IMR-90 (cell line): ENCODE measurements around the gene BEST1. TPM values are rescaled to one million over a fixed set of nuclear protein-coding genes. Genes with fewer than 3 reads are reported as not detected.
A peak's percentile ranks its signal among the peaks of the same experiment; 100 is the strongest.

Experiments
- ATAC-seq: fragments of 200-7000 bp; cut with Tn5 transposase; 2 replicates; pipeline ENCODE4 v1.9.1; 2020; ENCODE audit warnings: low read depth, mild to moderate bottlenecking, moderate library complexity
- BruUV-seq: library from RNA; stranded (reverse); fragments of 400-500 nt; replicated peaks from 2 replicates; lab custom pipeline; 2021; lab: Mats Ljungman, UMichigan
- CTCF ChIA-PET: fragments of 300-600 bp; formaldehyde crosslinking; extraction: SDS; loops from one replicate; lab custom pipeline; 2021; ENCODE audit warnings: antibody characterized with exemption; lab: Yijun Ruan, JAX
- POLR2A ChIA-PET: fragments of 300-600 bp; sonication (Branson Sonifier 250); formaldehyde crosslinking; loops from one replicate; lab custom pipeline; 2022; ENCODE audit warnings: antibody characterized with exemption; ENCODE audit not compliant: unreplicated experiment; lab: Charles Lee
- DNase-seq: peaks from one replicate; pipeline ENCODE4 v3.0.0; 2013
- H2AFZ ChIP-seq: replicated peaks from 2 replicates; pipeline ENCODE3; 2013; ENCODE audit warnings: low read length, mild to moderate bottlenecking; ENCODE audit not compliant: poor library complexity
- H2AK5ac ChIP-seq: 2 replicates; pipeline ENCODE4 v1.6.1; 2013; ENCODE audit warnings: low read depth, low read length, inconsistent platforms
- H2AK9ac ChIP-seq: replicated peaks from 2 replicates; pipeline ENCODE3; 2013; ENCODE audit warnings: mild to moderate bottlenecking, low read depth, low read length, moderate library complexity; ENCODE audit not compliant: poor library complexity
- H2BK120ac ChIP-seq: 2 replicates; pipeline ENCODE4 v1.6.1; 2013; ENCODE audit warnings: low read depth, low read length, inconsistent platforms
- H2BK15ac ChIP-seq: 3 replicates; pipeline ENCODE4 v1.6.1; 2013; ENCODE audit warnings: low read depth, low read length, inconsistent platforms
- H2BK20ac ChIP-seq: 2 replicates; pipeline ENCODE4 v1.6.1; 2013; ENCODE audit warnings: low read depth, mild to moderate bottlenecking, inconsistent platforms, low read length, moderate library complexity
- H2BK5ac ChIP-seq: 2 replicates; pipeline ENCODE4 v1.6.1; 2013; ENCODE audit warnings: mild to moderate bottlenecking, low read depth, low read length, inconsistent platforms; ENCODE audit not compliant: poor library complexity, severe bottlenecking
- H3K14ac ChIP-seq: replicated peaks from 2 replicates; pipeline ENCODE4 v1.6.1; 2013; ENCODE audit warnings: low read depth, low read length, inconsistent platforms
- H3K18ac ChIP-seq: 2 replicates; pipeline ENCODE4 v1.6.1; 2013; ENCODE audit warnings: low read depth, low read length, control low read depth
- H3K23ac ChIP-seq: 2 replicates; pipeline ENCODE4 v1.6.1; 2013; ENCODE audit warnings: low read depth, low read length, inconsistent platforms
- H3K27ac ChIP-seq: 2 replicates; pipeline ENCODE4 v1.5.1; 2013; ENCODE audit warnings: mild to moderate bottlenecking, control low read depth, low read length; ENCODE audit not compliant: insufficient read depth
- H3K27me3 ChIP-seq: 2 replicates; pipeline ENCODE4 v1.6.1; 2013; ENCODE audit warnings: low read length; ENCODE audit not compliant: control insufficient read depth, insufficient read depth
- H3K36me3 ChIP-seq: 2 replicates; pipeline ENCODE4 v1.6.1; 2013; ENCODE audit warnings: low read length, mixed read lengths; ENCODE audit not compliant: control insufficient read depth, insufficient read depth
- H3K4ac ChIP-seq: 2 replicates; pipeline ENCODE4 v1.6.1; 2013; ENCODE audit warnings: low read depth, low read length, inconsistent platforms
- H3K4me1 ChIP-seq: 2 replicates; pipeline ENCODE4 v1.6.1; 2013; ENCODE audit warnings: low read length, mixed read lengths; ENCODE audit not compliant: control insufficient read depth, insufficient read depth
- H3K4me2 ChIP-seq: 2 replicates; pipeline ENCODE4 v1.6.1; 2013; ENCODE audit warnings: low read depth, mild to moderate bottlenecking, control low read depth, low read length, moderate library complexity
- H3K4me3 ChIP-seq: 2 replicates; pipeline ENCODE4 v1.5.1; 2013; ENCODE audit warnings: low read depth, mild to moderate bottlenecking, control low read depth, low read length, moderate library complexity; ENCODE audit not compliant: insufficient read depth
- H3K56ac ChIP-seq: 2 replicates; pipeline ENCODE4 v1.6.1; 2013; ENCODE audit warnings: low read length, inconsistent platforms; ENCODE audit not compliant: insufficient read depth; ENCODE audit errors: extremely low read depth
- H3K79me1 ChIP-seq, 2 experiments: 2 replicates each; pipeline ENCODE4 v1.6.1; 2013; ENCODE audit warnings: low read length in 2 of 2, inconsistent platforms in 1 of 2, low read depth in 1 of 2
- H3K9ac ChIP-seq: 2 replicates; pipeline ENCODE4 v1.6.1; 2013; ENCODE audit warnings: low read depth, low read length, control low read depth
- H3K9me1 ChIP-seq: 2 replicates; pipeline ENCODE4 v1.6.1; 2013; ENCODE audit warnings: low read length, inconsistent platforms; ENCODE audit not compliant: insufficient read depth
- H3K9me3 ChIP-seq: 2 replicates; pipeline ENCODE4 v1.6.1; 2013; ENCODE audit warnings: low read length; ENCODE audit not compliant: control insufficient read depth, insufficient read depth
- H4K20me1 ChIP-seq: 2 replicates; pipeline ENCODE4 v1.6.1; 2013; ENCODE audit warnings: low read length, inconsistent platforms; ENCODE audit not compliant: insufficient read depth
- H4K5ac ChIP-seq: 2 replicates; pipeline ENCODE4 v1.6.1; 2013; ENCODE audit warnings: mild to moderate bottlenecking, low read depth, low read length, control low read depth
- H4K8ac ChIP-seq, 2 experiments: 2 replicates each; pipeline ENCODE4 v1.6.1; 2013; ENCODE audit warnings: low read depth in 2 of 2, low read length in 2 of 2, control low read depth in 1 of 2, inconsistent platforms in 1 of 2
- H4K91ac ChIP-seq: 2 replicates; pipeline ENCODE4 v1.6.1; 2013; ENCODE audit warnings: low read depth, low read length, inconsistent platforms; ENCODE audit not compliant: insufficient read depth
- BHLHE40 ChIP-seq: fragments of 150-350 bp; IDR thresholded peaks from 2 replicates; pipeline ENCODE4 v1.6.1; 2016; ENCODE audit warnings: mild to moderate bottlenecking, low read depth, low read length
- CEBPB ChIP-seq: IDR thresholded peaks from 2 replicates; pipeline ENCODE4 v1.6.1; 2012; ENCODE audit warnings: low read depth, low read length, improper control_type of control experiment
- CHD1 ChIP-seq: IDR thresholded peaks from 2 replicates; pipeline ENCODE4 v1.6.1; 2012; ENCODE audit warnings: low read depth, low read length, improper control_type of control experiment
- ELK1 ChIP-seq: fragments of 150-350 bp; IDR thresholded peaks from 2 replicates; pipeline ENCODE4 v1.6.1; 2016; ENCODE audit warnings: low read depth, mild to moderate bottlenecking, low read length, moderate library complexity, borderline replicate concordance
- FOS ChIP-seq: fragments of 150-350 bp; IDR thresholded peaks from 2 replicates; pipeline ENCODE4 v1.6.1; 2016; ENCODE audit warnings: low read depth, low read length
- MAFK ChIP-seq: IDR thresholded peaks from 2 replicates; pipeline ENCODE4 v1.6.1; 2012; ENCODE audit warnings: low read depth, low read length, improper control_type of control experiment
- MAZ ChIP-seq: IDR thresholded peaks from 2 replicates; pipeline ENCODE4 v1.6.1; 2012; ENCODE audit warnings: low read depth, mild to moderate bottlenecking, low read length, improper control_type of control experiment, moderate library complexity, borderline replicate concordance
- MXI1 ChIP-seq: IDR thresholded peaks from 2 replicates; pipeline ENCODE4 v1.6.1; 2012; ENCODE audit warnings: low read depth, mild to moderate bottlenecking, low read length, moderate library complexity, borderline replicate concordance
- NFE2L2 ChIP-seq: fragments of 150-350 bp; IDR thresholded peaks from 2 replicates; pipeline ENCODE4 v1.6.1; 2016; ENCODE audit warnings: low read depth, mild to moderate bottlenecking, low read length
- RAD21 ChIP-seq: IDR thresholded peaks from 2 replicates; pipeline ENCODE4 v1.6.1; 2012; ENCODE audit warnings: low read length, improper control_type of control experiment
- RCOR1 ChIP-seq: IDR thresholded peaks from 2 replicates; pipeline ENCODE4 v1.6.1; 2012; ENCODE audit warnings: mild to moderate bottlenecking, low read length, improper control_type of control experiment; ENCODE audit not compliant: insufficient replicate concordance
- RFX5 ChIP-seq: IDR thresholded peaks from 2 replicates; pipeline ENCODE4 v1.8.0; 2012; ENCODE audit warnings: low read depth, mild to moderate bottlenecking, low read length, moderate library complexity
- SMC3 ChIP-seq: fragments of 150-350 bp; IDR thresholded peaks from 2 replicates; pipeline ENCODE4 v1.6.1; 2016; ENCODE audit warnings: low read depth, mild to moderate bottlenecking, antibody characterized with exemption, low read length, moderate library complexity
- USF2 ChIP-seq: fragments of 150-350 bp; IDR thresholded peaks from 2 replicates; pipeline ENCODE4 v1.6.1; 2017; ENCODE audit warnings: mild to moderate bottlenecking, antibody characterized with exemption, low read length, low read depth
- WGBS, 2 experiments: methylation state at CpG; one replicate each; pipeline versions ENCODE4 v1.1.5 to v1.1.7; 2013; ENCODE audit warnings: missing lambda C conversion rate in 2 of 2; ENCODE audit not compliant: insufficient read length in 1 of 2; ENCODE audit errors: extremely low coverage in 2 of 2; 5-methylcytosine and 5-hydroxymethylcytosine counted together
- dilution Hi-C: fragments of 300-500 bp; cut with HindIII; formaldehyde crosslinking; loops from one replicate; pipeline ENCODE4 v1.14.3; 2018; ENCODE audit warnings: low sequenced_read_pairs; ENCODE audit not compliant: unreplicated experiment
- in situ Hi-C: fragments of 300-500 bp; cut with MboI; formaldehyde crosslinking; loops from 3 replicates; pipeline ENCODE4 v1.14.3; 2019; ENCODE audit warnings: low sequenced_read_pairs, inconsistent platforms, mixed read lengths
- intact Hi-C: fragments of 100-400 bp; cut with micrococcal nuclease; formaldehyde crosslinking; loops from 2 replicates; pipeline ENCODE4 v1.10.0; 2022
- polyA plus RNA-seq, 3 experiments: library from polyadenylated mRNA; depleted of rRNA; stranded (reverse); fragments of >200 nt; gene quantifications; 2 replicates each; pipeline ENCODE4 v1.2.3, GENCODE V29; 2012; ENCODE audit warnings: low replicate concordance in 1 of 3
- total RNA-seq: library from RNA; depleted of rRNA; stranded (reverse); fragments of >200 nt; gene quantifications from 2 replicates; pipeline ENCODE4 v1.2.3, GENCODE V29; 2012

BEST1 gene
- total and polyA plus RNA-seq, 2 of the 4 experiments (the other 2 are of a cell fraction) = 0.90 to 1.4 TPM

- H2BK120ac ChIP-seq = peak overlapping the region; percentile 93
- dilution Hi-C loops = no loop called here
- ChIA-PET POLR2A (interaction anchor here (0.5 to 1.4 kb wide), 5 partner anchors 9 to 141 kb away, joined by 4 to 10 read pairs (median 7); no protein-coding TSS in a partner anchor), CTCF (interaction anchor here (0.7 to 3.3 kb wide), 5 partner anchors 13 to 140 kb away, joined by 3 to 15 read pairs (median 4); no protein-coding TSS in a partner anchor)
- peaks cover 28% of the 10 kb centered on the region for H3K9me1 ChIP-seq
- peak overlapping the region; percentile 100 for H3K14ac ChIP-seq
- ATAC-seq (no peak), DNase-seq (no peak)
- no peaks in the 10 kb centered on the region for H3K9me3 ChIP-seq
- 16% methylated on average over 15 of the region's 53 CpGs; no CpG with 5 or more reads in 1 of the 2 experiments for WGBS, 2 experiments
- H3K56ac ChIP-seq = peak overlapping the region; percentile 99
- peak overlapping the region; percentile 82 for H2BK5ac ChIP-seq
- H3K79me1 ChIP-seq = peaks cover 15 to 66% of the 10 kb centered on the region in 2 experiments
- H3K4me3 ChIP-seq = peak overlapping the region; percentile 62
- peak overlapping the region; percentile 99 for H2AK9ac ChIP-seq
- H3K18ac ChIP-seq = peak overlapping the region; percentile 85
- peaks cover 27% of the 10 kb centered on the region for H3K36me3 ChIP-seq
- H2AFZ ChIP-seq = peak overlapping the region; percentile 89
- peak overlapping the region; percentile 90 for H3K4me2 ChIP-seq
- H3K9ac ChIP-seq = peak overlapping the region; percentile 94
- peak overlapping the region; percentile 98 for H2AK5ac ChIP-seq
- peak overlapping the region; percentile 88 for H2BK20ac ChIP-seq
- peak overlapping the region; percentile 90; the same call in 2 of the 3 replicates for H2BK15ac ChIP-seq
- H4K91ac ChIP-seq = peak overlapping the region; percentile 99
- H3K23ac ChIP-seq = peak overlapping the region; percentile 100
- H4K5ac ChIP-seq = peak overlapping the region; percentile 87
- BruUV-seq = no TSS peak
- H3K27ac ChIP-seq = peak overlapping the region; percentile 96
- H3K4ac ChIP-seq = peak overlapping the region; percentile 99
- H3K27me3 ChIP-seq = no peaks in the 10 kb centered on the region
- intact Hi-C loops = loop anchor here (1.0 to 2.0 kb wide), 4 partner anchors 57 to 171 kb away; no protein-coding TSS in a partner anchor
- H4K20me1 ChIP-seq = peaks cover 42% of the 10 kb centered on the region
- H3K4me1 ChIP-seq = peaks cover 24% of the 10 kb centered on the region
- peak overlapping the region; percentile 90 to 95 for H4K8ac ChIP-seq
- in situ Hi-C loops = loop anchor here (10.0 kb wide), 1 partner anchor 57 kb away; no protein-coding TSS in a partner anchor
- TF ChIP-seq RFX5 (no peak), FOS (no peak), RCOR1 (no peak), MXI1 (no peak), ELK1 (no peak), CHD1 (no peak), USF2 (no peak), MAZ (no peak), RAD21 (no peak), SMC3 (no peak), BHLHE40 (no peak), NFE2L2 (no peak; the same call in 1 of the 2 replicates), CEBPB (no peak), MAFK (no peak)
Measured at GRCh38 chr11:61967924-61968757, 18.0 kb downstream of the BEST1 start.
